Activated T-helper 2 cell treated with anti-CD3 and anti-CD28 coated beads, Interferon-gamma antibody, Interleukin-2, Interleukin-4, amounts not matched to agents 10 μg/mL and 5 μg/mL and 100 μg/mL, durations not matched to agents 14 hours and 24 hours and 36 hours (primary cell): ENCODE data around the gene DEFB126. TPM values are rescaled to one million over a fixed set of nuclear protein-coding genes. Genes with fewer than 3 reads are reported as not detected.
"Not testable (repeated sequence)": the region's sequence is repeated elsewhere in the genome, so short reads cannot be mapped to it uniquely, and the experiment has no call there.

Source experiments
- DNase-seq: peaks from one replicate; pipeline ENCODE4 v3.0.0; 2021; ENCODE audit warnings: low spot score
- H3K27ac Mint-ChIP-seq: one replicate; pipeline ENCODE4 v1.8.0; 2021; ENCODE audit warnings: mixed read lengths
- H3K27me3 Mint-ChIP-seq: one replicate; pipeline ENCODE4 v1.8.0; 2021; ENCODE audit warnings: low read depth, mixed read lengths
- H3K36me3 Mint-ChIP-seq: one replicate; pipeline ENCODE4 v1.8.0; 2021; ENCODE audit warnings: low read depth, mixed read lengths
- H3K4me1 Mint-ChIP-seq: one replicate; pipeline ENCODE4 v1.8.0; 2021; ENCODE audit warnings: low read depth, mixed read lengths
- H3K4me3 Mint-ChIP-seq: one replicate; pipeline ENCODE4 v1.8.0; 2021; ENCODE audit warnings: low read depth, mild to moderate bottlenecking, moderate library complexity, mixed read lengths
- H3K9me3 Mint-ChIP-seq: one replicate; pipeline ENCODE4 v1.8.0; 2021; ENCODE audit warnings: mixed read lengths
- intact Hi-C: fragments of 100-400 bp; cut with micrococcal nuclease; formaldehyde crosslinking; loops from one replicate; pipeline ENCODE4 v1.15.1; 2023
- total RNA-seq: library from RNA; stranded (reverse); gene quantifications from 2 replicates; pipeline ENCODE4 v1.2.3, GENCODE V29; 2022

Gene DEFB126
- total RNA-seq, result not detected in 2 replicates

- no peak within 1 kb of the TSS for H3K27ac Mint-ChIP-seq
- intact Hi-C loops, result no loop called here
- no peak for DNase-seq
- peaks cover 26% of the 10 kb centered on the region for H3K27me3 Mint-ChIP-seq
- no peaks in the 10 kb centered on the region for H3K36me3 Mint-ChIP-seq
- no peak within 1 kb of the TSS for H3K4me3 Mint-ChIP-seq
- H3K9me3 Mint-ChIP-seq, result peaks cover 6% of the 10 kb centered on the region
- H3K4me1 Mint-ChIP-seq, result no peaks in the 10 kb centered on the region
Measured at GRCh38 chr20:142290-142689, at the start of gene DEFB126. TSS of gene DEFB126 (plus strand) at chr20:142590. CDS start at chr20:142629, 39 bp downstream.

GRCh38 chr20:93641-94040 is 48.7 kb upstream of the DEFB126 start:
- Mint-ChIP-seq H3K4me3 (no peak overlapping the region), H3K36me3 (no peaks in the 10 kb centered on the region), H3K27ac (no peak overlapping the region), H3K4me1 (no peaks in the 10 kb centered on the region), H3K9me3 (peaks cover 25% of the 10 kb centered on the region), H3K27me3 (peaks cover 16% of the 10 kb centered on the region)
- intact Hi-C loops, result no loop called here
- no peak for DNase-seq

- peaks cover 25% of the 10 kb centered on the region for H3K9me3 Mint-ChIP-seq
- no peaks in the 10 kb centered on the region for H3K36me3 Mint-ChIP-seq
- DNase-seq, result no peak
- intact Hi-C loops, result no loop called here
- peaks cover 13% of the 10 kb centered on the region for H3K27me3 Mint-ChIP-seq
- H3K4me1 Mint-ChIP-seq, result no peaks in the 10 kb centered on the region
- no peak overlapping the region for H3K4me3 Mint-ChIP-seq
- H3K27ac Mint-ChIP-seq, result no peak overlapping the region
Measured at GRCh38 chr20:95215-95614, 47.2 kb upstream of the DEFB126 start.

GRCh38 chr20:97691-98090 is 44.7 kb upstream of the DEFB126 start:
- H3K4me3 Mint-ChIP-seq, H3K36me3 Mint-ChIP-seq, H3K4me1 Mint-ChIP-seq, H3K27ac Mint-ChIP-seq, DNase-seq, H3K27me3 Mint-ChIP-seq, intact Hi-C loops: not testable (repeated sequence)
- H3K9me3 Mint-ChIP-seq, result peaks cover 25% of the 10 kb centered on the region

GRCh38 chr20:101975-102374 is 40.4 kb upstream of the DEFB126 start:
- no peak overlapping the region for H3K4me3 Mint-ChIP-seq
- peaks cover 5% of the 10 kb centered on the region for H3K9me3 Mint-ChIP-seq
- intact Hi-C loops, result no loop called here
- H3K27ac Mint-ChIP-seq, result no peak overlapping the region
- no peaks in the 10 kb centered on the region for H3K36me3 Mint-ChIP-seq
- H3K4me1 Mint-ChIP-seq, result no peaks in the 10 kb centered on the region
- peaks cover 25% of the 10 kb centered on the region for H3K27me3 Mint-ChIP-seq
- no peak for DNase-seq

- Mint-ChIP-seq H3K9me3 (no peaks in the 10 kb centered on the region), H3K36me3 (no peaks in the 10 kb centered on the region), H3K4me3 (no peak overlapping the region), H3K27me3 (peaks cover 33% of the 10 kb centered on the region), H3K27ac (no peak overlapping the region), H3K4me1 (no peaks in the 10 kb centered on the region)
- no peak for DNase-seq
- intact Hi-C loops, result no loop called here
Measured at GRCh38 chr20:103456-103855, 38.9 kb upstream of the DEFB126 start.

- H3K4me1 Mint-ChIP-seq, result no peaks in the 10 kb centered on the region
- no peaks in the 10 kb centered on the region for H3K9me3 Mint-ChIP-seq
- no peaks in the 10 kb centered on the region for H3K36me3 Mint-ChIP-seq
- no peak overlapping the region for H3K27ac Mint-ChIP-seq
- intact Hi-C loops, result no loop called here
- peaks cover 22% of the 10 kb centered on the region for H3K27me3 Mint-ChIP-seq
- no peak overlapping the region for H3K4me3 Mint-ChIP-seq
- no peak for DNase-seq
Measured at GRCh38 chr20:112396-112795, 30.0 kb upstream of the DEFB126 start.

GRCh38 chr20:117518-117917 is 24.9 kb upstream of the DEFB126 start:
- Mint-ChIP-seq H3K4me3 (no peak overlapping the region), H3K36me3 (no peaks in the 10 kb centered on the region), H3K4me1 (peaks cover 10% of the 10 kb centered on the region), H3K9me3 (no peaks in the 10 kb centered on the region), H3K27ac (no peak overlapping the region), H3K27me3 (peaks cover 18% of the 10 kb centered on the region)
- intact Hi-C loops, result no loop called here
- DNase-seq, result no peak

GRCh38 chr20:129786-130323 is 12.5 kb upstream of the DEFB126 start:
- H3K27ac Mint-ChIP-seq, H3K4me1 Mint-ChIP-seq, H3K9me3 Mint-ChIP-seq, H3K36me3 Mint-ChIP-seq, H3K4me3 Mint-ChIP-seq, H3K27me3 Mint-ChIP-seq, DNase-seq, intact Hi-C loops: not testable (repeated sequence)

GRCh38 chr20:137668-138490 is 4.5 kb upstream of the DEFB126 start:
- Mint-ChIP-seq H3K27ac (no peak overlapping the region), H3K27me3 (peaks cover 13% of the 10 kb centered on the region), H3K36me3 (no peaks in the 10 kb centered on the region), H3K4me1 (no peaks in the 10 kb centered on the region), H3K4me3 (no peak overlapping the region), H3K9me3 (peaks cover 9% of the 10 kb centered on the region)
- no peak for DNase-seq
- intact Hi-C loops, result no loop called here

- Mint-ChIP-seq H3K4me3 (no peak overlapping the region), H3K4me1 (no peaks in the 10 kb centered on the region), H3K27me3 (peaks cover 19% of the 10 kb centered on the region), H3K27ac (no peak overlapping the region), H3K9me3 (no peaks in the 10 kb centered on the region), H3K36me3 (no peaks in the 10 kb centered on the region)
- DNase-seq, result no peak
- intact Hi-C loops, result no loop called here
Measured at GRCh38 chr20:145877-146276, 3.5 kb downstream of the DEFB126 start.

- no peak overlapping the region for H3K4me3 Mint-ChIP-seq
- peaks cover 15% of the 10 kb centered on the region for H3K27me3 Mint-ChIP-seq
- H3K27ac Mint-ChIP-seq, result no peak overlapping the region
- no peaks in the 10 kb centered on the region for H3K36me3 Mint-ChIP-seq
- no peaks in the 10 kb centered on the region for H3K4me1 Mint-ChIP-seq
- H3K9me3 Mint-ChIP-seq, result no peaks in the 10 kb centered on the region
- intact Hi-C loops, result no loop called here
- DNase-seq, result no peak
Measured at GRCh38 chr20:152131-152530, 9.7 kb downstream of the DEFB126 start.

- Mint-ChIP-seq H3K27ac (no peak within 1 kb of the TSS), H3K36me3 (no peaks in the 10 kb centered on the region), H3K27me3 (peaks cover 14% of the 10 kb centered on the region), H3K4me1 (no peaks in the 10 kb centered on the region), H3K4me3 (no peak within 1 kb of the TSS), H3K9me3 (no peaks in the 10 kb centered on the region)
- DNase-seq, result no peak
- intact Hi-C loops, result no loop called here
Measured at GRCh38 chr20:157154-157553, 14.8 kb downstream of the DEFB126 start, which contains the start of gene DEFB127. TSS of gene DEFB127 (plus strand) at chr20:157454. CDS start at chr20:157545, 91 bp downstream.
